ENCODE data around the gene FOXN4.

FOXN4 gene

DNA sequence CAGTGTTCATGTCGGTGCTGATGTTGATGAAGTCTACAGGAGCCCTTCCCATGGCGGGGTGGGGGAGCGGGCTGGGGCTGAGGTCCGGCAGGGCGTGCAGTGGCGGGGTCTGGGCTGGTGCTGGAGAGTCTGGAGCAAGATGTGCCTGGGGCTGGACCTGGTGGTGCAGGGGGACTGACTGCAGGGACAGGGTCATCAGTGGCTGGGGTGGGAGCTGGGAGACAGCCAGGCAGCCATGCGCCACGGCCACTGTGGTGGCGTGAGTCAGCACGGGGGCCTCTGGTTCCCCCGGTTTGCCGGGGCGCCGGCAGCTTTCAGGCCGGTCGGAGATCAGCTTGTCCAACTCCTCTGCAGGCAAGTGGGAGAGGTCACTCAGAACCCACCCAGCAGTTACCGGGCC is 27.6 kb downstream of the FOXN4 start:
- DNase-seq (ENCODE audit: low read depth in 2 of 2) = no peak

DNA sequence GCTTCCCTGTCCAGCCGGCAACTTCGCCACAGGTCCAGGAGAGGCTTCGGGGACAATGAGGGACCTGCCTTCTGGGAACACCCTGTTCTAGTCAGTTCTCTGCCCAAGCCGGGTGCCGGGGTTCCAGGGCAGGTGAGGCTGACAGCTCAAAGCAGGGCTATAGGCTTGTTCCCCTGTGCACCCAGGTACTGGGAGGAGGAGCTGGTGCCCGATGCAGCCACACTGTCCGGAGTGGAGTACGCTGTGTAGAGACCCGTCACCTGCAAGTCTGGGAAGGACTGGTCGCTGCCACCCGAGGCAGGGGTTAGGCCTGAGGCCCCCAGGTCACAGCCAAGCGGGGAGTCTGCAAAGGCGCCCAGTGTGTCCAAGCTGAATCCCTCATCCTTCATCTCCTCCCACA is 29.6 kb downstream of the FOXN4 start:
- no peak for DNase-seq (ENCODE audit: low read depth in 2 of 2)

DNA sequence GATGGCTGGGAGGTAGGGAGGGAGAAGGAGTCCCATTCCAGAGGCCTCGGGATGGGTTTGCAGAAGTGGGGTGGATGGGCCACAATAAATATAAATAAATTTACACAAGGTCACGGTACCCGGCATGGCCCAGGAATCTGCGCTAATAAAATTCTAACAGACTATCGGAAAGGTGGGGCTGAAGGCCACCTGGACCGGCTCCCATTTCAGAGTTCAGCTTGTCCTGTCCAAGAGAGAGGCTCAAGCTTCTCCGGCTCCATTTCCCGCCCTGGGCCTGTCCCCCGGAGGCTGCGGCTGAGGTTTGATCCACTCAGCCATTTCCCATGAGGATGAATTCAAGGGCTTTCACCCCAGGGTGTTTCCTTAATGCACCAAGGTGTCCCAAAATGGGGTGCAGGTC is 30.2 kb downstream of the FOXN4 start:
- no peak for DNase-seq (ENCODE audit: low read depth in 2 of 2)

DNA sequence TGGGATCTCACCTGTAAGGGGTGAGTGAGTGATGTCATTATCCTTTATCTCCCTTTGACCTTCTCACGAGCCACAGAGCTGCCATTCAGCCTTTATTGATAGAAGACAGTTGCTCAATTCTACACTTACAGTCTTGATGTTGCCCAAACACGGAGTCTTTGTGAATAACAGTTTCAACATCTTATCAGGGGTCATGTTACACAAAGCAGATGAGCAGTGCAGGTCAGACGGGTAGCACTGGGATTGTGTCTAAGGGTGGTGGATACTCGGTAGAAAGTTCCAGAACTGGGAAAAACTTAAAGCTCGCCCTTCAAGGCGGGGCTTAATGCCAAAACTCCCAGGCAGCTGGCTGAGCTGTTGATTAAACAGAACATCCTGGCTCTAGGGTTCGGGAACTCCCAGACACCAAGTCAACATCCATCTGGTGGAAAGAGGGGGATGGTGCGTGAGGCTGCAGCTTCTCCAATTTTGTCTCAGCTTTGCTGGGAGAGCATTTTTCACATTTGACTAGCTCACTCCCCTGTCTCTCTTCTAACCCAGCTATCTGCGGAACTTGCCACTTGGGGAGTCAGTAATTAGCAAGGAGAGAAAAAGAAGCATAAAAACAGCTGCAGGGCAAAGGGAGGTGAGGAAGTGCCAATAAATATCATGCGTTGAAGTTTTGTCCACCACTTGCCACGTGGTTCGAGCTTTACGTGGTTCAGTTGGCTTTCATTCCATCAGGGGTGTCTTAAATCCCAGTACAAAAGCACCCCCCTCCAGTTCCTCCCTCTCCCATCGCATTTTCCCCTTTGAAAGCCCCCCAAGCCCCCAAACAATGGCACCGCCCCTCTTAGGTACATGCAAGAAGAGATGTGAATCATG is 31.0 kb downstream of the FOXN4 start:
- no peak for DNase-seq (ENCODE audit: low read depth in 2 of 2)

DNA sequence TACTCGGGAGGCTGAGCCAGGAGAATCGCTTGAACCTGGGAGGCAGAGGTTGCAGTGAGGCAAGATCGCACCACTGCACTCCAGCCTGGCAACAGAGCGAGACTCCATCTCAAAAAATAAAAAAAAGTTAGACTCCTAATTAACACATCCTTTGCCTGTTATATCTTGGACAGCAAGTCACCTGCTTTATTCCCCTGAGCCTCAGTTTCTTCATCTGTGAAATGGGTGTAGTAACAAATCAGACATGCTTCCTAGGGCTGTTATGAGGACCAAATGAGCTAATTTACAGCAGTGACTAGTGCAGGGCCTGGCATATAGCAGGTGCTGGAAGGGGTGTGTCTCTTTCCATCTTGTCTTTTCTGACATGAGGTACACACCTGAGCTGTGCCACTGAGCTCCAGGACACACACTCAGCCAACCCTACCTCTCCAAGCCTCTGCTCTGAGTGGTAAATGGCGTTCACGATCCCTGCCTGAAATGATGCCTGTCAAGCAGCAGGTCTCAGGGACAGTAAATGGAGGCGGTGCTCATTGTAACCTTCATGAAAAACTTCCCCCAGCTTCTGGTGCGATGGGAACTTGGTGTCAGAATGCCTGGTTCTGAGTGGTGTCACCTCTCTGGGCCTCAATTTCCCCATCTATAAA is 31.7 kb downstream of the FOXN4 start:
- no peak for DNase-seq (ENCODE audit: low read depth in 2 of 2)

DNA sequence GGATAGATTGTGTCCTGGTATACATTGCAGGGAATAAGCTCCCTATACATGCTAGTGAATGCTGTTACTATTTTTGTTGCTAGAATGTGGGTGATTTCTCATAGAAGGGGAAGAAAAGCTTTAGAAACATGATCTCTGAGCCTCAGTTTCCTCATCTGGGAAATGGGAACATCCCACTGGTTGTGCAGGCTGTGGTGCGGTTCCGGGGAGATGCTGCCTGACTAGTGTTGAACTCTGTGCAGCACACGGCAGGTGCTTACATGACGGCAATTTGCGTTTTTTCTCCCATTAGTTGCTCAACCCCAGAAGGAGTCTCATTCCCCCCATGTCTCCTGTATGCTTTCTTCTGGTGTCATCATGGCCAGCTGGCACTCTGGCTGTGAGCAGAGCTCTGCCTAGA is 32.9 kb downstream of the FOXN4 start:
- DNase-seq (ENCODE audit: low read depth in 2 of 2) = no peak

DNA sequence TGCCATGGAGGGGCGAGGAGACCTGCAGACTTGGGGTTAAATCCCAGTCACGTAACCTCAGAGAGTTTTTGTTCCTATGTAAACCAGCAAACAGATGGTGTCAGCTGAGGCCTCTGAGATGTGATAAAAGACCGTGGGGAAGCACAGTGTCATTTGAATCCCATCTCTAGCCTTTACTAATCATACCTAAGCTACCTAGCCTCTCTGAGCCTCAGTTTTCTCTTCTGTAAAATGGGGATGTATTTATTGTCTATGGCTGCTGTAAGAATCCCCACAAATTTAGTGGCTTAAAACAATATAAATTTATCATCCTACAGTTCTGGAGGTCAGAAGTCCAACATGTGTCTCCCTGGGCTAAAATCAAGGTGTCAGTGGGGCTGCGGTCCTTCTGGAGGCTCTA is 33.9 kb downstream of the FOXN4 start:
- DNase-seq (ENCODE audit: low read depth in 2 of 2) = no peak

DNA sequence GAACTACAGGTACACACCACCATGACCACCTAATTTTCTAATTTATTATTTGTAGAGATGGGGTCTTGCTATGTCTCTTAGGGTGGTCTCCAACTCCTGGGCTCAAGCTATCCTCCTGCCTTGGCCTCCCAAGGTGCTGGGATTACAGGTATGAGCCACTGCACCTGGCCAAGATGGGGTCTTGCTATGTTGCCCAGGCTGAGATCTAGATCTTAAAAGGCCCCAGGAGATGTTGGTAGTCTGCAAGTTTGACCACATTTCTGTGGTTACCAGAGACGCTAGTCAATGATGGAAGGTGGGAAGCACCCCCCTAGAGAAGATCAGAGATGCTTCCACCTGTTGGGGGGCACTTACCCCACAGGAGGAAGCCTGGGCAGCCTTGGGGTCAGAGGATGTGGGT is 34.7 kb downstream of the FOXN4 start:
- no peak for DNase-seq (ENCODE audit: low read depth in 2 of 2)

DNA sequence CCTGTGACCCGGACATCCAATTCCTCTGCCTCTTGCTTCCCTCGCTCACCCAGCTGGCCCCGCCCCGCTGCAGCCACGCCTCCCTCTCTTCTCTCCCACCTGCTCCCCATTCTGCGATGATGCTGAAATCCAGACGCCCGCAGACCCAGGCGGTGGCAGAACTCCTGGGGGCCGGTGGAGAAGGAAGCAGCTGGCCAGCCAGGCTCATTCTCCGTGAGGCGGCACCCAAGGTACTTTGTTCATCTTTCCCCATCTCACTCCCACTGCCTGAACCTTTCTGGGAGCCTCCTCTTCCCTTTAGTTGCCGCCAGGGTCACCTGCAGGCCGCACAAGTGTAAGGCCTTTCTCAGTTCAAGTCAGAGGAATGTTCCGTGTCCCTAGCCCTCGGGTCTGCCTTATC is 35.7 kb downstream of the FOXN4 start:
- DNase-seq (ENCODE audit: low read depth in 2 of 2) = no peak

DNA sequence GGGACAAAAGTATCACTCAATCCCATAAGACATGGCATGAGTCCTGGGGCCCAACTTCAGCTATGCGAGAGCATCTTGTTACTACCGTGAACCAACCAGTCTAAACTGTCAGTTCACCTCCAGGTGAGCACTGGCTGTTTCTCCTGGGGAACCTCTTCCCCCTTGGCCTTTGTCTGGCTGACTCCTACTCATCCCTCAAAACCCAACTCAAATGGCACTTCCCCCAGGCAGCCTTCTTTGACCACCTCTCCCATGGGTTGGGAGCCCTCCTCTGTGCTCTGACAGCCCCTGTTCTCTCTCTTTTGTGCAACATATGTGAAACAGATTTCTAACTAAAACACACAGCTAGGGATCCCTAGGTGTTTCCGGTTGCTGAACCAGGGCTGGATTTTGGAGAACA is 37.7 kb downstream of the FOXN4 start:
- DNase-seq (ENCODE audit: low read depth in 2 of 2) = no peak

DNA sequence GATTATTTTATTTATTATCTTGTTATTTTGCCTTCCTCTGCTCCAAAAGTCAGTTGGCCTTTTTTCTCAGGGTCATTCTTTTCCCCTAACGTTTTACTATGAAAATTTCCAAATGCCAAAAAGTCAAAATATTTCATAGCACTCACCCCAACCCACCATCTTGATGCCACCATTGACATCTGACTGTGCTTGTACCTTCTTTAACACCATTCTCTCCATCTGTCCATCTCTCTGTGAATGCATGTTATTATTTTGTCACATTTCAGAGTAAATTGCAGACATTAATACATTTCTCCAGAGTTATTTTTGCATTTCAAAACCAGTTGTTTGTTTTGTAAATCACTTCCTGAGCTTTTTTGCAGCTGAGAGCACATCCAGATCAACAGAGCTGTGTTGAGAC is 38.6 kb downstream of the FOXN4 start:
- no peak for DNase-seq (ENCODE audit: low read depth in 2 of 2)

DNA sequence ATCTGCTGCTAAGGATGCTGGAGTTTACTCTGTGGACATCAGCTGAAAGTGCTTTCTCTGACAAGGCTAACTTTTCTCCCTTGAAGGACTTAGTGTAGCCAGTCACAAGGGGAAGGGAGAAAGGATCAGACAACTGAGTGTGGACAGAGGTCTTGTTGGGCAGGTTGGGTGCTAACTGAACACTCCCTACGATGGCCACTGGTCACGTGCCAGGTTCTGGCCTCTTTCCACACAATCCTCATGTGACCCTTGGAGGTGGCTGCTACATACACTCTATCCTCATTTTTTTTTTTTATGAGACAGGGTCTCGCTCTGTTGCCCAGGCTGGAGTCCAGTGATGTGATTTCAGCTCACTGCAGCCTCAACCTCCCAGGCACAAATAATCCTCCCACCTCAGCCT is 39.7 kb downstream of the FOXN4 start:
- no peak for DNase-seq (ENCODE audit: low read depth in 2 of 2)

DNA sequence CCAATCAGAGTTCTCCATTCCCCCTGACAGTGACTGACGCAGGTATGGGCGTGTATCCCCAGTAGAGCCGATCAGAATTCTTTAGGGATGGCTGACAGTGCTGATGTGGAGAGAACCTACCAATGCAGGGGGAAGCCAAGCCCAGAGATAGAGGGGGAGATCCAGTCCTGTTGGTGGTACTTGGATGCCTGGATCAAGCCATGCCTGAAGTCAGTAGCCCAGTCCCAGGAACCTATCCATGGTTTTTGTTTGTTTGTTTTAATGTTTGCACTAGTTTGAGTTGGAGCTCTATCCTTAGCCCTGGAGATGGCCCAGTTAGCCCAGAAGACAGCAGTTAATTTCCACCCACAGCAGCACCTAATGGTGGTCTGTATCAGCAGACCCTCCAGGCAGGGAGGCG is 40.2 kb downstream of the FOXN4 start:
- no peak for DNase-seq (ENCODE audit: low read depth in 2 of 2)

DNA sequence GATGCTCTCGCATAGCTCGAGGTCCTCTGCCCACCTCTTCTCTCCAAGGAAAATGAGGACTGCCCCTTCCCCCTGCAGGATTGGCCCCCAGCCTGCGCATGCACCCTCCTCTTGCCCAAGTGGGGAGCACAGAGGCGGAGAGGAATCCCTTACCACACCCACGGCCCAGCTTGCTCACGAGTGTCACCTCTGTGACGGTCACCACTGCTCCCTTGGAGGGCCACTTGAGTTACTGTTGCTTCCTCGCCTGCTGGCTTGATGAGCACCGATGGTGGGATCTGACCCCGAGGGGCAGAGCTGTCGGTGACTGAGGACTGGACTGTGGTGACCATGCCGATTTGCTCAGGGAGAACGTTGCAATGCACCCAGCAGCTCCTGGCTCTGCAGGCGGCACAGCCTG is 41.7 kb downstream of the FOXN4 start:
- no peak for DNase-seq (ENCODE audit: low read depth in 2 of 2)

DNA sequence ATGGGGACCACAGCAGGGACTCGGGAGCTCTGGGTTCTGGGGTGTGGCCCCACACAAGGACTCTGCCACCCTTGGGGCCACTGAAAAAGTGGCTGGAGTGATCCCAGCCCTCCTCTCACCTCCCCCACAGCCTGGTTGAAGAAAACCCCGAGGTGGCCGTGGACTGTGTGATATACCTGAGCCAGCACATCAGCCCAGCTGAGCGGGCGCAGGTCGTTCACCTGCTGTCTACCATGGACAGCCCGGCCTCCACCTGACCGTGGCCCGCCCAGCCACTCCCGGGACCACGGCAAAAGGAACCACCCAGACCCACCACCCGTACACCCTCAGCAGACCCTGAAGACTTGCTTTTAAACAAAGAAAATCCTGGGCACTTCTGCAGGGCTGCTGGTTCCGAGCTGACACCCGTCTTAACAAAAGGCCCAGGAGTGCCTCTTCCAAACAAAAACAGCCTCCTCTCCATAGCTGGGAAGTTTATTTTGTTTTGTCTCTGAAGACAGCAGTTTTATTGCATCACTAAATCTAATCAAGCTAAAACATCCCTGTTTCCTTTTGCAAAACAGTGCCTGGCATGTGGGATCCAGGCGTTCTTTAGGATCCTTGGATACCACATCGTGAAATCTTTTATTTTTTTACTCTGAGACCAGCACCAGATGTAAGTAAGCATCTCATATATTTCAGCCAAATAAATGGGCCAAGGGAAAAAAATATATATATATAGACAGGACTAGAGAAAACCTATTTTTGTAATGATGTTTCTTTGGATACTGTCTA is 42.8 kb downstream of the FOXN4 start:
- no peak for DNase-seq (ENCODE audit: low read depth in 2 of 2)

DNA sequence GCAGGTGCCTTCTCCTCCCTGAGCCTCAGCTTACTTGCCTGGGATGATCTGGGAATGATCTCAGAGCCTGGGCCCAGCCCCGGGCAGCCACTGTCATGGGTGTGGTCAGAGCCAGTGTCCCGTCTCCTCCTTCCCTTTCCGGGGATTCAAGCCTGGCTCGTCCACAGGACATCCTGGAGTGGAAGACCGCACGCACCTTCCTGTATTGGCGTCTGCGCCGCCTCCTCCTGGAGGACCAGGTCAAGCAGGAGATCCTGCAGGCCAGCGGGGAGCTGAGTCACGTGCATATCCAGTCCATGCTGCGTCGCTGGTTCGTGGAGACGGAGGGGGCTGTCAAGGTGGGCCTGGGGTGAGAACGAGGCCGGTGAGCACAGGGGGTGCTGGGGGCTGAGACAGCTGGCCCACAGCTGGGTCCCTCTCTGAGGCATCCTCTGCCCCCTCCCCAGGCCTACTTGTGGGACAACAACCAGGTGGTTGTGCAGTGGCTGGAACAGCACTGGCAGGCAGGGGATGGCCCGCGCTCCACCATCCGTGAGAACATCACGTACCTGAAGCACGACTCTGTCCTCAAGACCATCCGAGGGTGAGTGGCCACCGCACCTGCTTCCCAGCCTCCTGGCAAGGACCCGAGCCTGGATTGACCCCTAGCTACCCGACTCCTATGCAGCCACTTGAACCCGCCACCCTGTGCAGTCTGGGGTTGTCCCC is 44.0 kb downstream of the FOXN4 start:
- DNase-seq (ENCODE audit: low read depth in 2 of 2) = no peak

DNA sequence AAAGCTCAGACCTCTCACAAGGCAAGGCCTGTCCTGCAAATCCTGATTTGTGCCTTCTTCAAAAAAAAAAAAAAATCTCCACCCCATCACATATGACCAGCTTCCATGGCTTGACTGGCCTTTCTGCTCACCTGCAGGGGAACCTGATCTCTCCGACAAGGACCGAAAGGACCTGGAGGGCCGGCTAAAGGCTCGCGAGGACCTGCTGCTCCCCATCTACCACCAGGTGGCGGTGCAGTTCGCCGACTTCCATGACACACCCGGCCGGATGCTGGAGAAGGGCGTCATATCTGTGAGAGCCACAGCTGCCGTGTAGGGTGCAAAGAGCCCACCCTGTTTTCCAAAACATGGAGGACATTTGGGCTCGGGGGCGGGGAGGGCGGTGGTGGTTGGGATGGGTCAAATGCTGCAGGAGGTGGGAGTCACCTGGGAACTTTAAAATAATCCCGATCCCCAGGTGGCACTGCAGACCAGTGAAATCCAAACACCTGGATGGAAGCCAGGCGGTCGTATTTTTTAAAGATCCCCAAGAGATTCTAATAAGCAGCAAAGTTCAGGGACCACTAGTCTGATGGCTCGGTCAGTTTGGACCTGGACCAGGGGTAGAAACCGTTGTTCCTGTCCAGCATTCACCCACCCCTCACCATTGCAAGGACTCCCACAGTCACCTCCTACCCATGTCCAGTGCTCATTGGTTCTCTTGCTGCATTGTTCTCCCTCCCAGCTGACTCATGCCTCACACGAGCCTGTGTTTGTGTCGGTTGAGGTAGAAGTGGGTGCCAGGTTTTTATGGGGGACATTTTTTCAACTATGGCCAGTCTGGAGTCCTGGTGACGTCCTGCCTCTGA is 44.8 kb downstream of the FOXN4 start:
- peak in 1 of 2 experiments; percentile 50 for DNase-seq (ENCODE audit: low read depth in 2 of 2)

DNA sequence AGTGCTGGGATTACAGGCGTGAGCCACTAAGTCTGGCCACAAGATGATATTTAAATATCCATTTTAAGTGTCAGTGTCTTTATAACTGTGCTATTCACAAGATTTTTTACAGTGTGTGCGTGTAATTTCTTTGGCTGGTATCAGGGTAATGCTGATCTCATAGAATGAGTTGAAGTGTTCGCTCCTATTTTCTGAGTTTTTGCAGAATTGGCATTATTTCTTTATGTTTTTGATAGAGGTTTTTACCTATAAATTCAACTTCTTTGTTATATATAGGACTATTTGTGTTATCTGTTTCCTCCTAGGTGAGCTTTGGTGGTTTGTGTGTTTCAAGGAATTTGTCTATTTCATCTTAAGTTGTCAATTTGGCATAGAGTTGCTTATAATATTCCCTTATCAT is 45.6 kb downstream of the FOXN4 start:
- no peak for DNase-seq (ENCODE audit: low read depth in 2 of 2)

DNA sequence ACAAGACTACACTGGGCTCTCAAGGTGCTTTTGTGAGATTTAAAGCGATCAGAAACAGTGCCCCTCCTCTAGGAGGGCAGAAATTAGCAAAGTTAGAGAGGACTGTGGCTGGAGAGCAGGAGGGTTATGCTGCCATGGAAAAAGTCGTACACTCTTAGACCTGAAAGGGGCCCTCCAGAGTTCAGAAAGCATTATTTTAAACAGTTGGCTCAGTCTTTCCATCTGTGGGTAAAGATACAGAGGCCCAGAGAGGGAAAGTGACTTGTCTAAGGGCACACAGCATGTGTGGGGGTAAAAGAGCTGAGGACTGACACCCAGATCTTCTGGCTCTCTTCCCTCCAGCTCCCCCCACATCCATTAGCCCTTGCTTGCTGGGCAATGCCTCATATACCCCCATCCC is 47.1 kb downstream of the FOXN4 start:
- DNase-seq (ENCODE audit: low read depth in 2 of 2) = no peak

DNA sequence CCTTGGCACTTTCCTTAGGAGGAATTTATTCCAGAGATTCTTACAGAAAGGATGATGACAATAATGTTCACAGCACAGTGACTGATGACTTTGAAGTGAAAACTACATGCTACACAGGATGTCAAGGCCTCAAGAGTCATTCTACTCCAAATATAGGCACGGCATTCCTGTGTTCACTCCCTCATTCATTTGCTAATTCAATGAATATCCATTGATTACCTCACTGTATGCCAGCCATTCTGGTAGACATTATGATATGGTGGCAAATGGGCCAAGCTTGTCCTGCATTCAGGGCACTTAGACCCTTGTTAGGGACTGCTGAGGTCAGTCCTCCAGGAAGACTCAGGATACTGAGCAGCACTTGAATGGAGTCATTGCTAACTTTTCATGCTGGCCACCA is 48.0 kb downstream of the FOXN4 start:
- no peak for DNase-seq (ENCODE audit: low read depth in 2 of 2)

DNA sequence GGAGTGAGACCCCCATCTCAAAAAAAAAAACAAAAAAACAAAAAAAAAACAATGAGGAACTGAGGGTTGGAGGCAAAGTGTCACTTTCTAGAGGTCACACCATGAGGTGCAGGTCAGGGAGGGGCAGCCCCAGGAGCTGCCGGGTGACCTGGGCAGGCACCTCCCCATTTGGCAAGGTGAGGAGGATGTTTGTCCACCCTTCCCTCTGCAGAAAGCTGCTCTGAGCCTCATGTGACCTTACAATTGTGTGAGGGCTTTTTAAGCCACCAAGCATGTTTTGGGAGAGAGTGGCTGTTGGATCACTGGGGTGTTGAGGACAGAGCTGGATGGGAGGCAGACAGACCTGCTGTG is 49.6 kb downstream of the FOXN4 start:
- DNase-seq (ENCODE audit: low read depth in 2 of 2) = no peak
